Amygdala (tissue), 56 donors: Measurements from ENCODE around the gene NHSL2.
"Not testable (repeated sequence)": the region's sequence is repeated elsewhere in the genome, so short reads cannot be mapped to it uniquely, and the experiment has no call there.

Source experiments
- DNase-seq, 56 donors: peaks; one replicate each; lab custom pipeline; 2025; lab: John Stamatoyannopoulos, UW

Gene NHSL2

DNA sequence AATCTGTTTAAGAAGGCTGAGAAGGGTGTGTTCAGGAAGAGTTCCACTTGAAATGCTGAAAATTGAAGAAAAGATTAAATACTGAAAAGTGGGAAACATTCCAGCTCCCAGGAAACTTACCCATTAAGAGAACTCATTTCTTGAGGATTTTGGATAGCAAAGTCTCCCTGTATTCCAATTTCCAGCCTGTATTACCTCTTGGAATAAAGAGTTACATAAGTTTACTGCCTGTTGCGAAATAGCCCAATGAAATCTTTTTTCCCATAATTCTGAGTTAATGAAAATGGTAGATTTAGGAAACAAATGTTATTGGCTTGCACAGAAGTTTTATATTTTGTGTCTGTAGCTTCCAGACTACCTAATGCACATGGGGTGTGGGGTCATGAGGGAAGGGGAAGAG lies 12.0 kb downstream of the NHSL2 start:
- DNase-seq = no peak

DNA sequence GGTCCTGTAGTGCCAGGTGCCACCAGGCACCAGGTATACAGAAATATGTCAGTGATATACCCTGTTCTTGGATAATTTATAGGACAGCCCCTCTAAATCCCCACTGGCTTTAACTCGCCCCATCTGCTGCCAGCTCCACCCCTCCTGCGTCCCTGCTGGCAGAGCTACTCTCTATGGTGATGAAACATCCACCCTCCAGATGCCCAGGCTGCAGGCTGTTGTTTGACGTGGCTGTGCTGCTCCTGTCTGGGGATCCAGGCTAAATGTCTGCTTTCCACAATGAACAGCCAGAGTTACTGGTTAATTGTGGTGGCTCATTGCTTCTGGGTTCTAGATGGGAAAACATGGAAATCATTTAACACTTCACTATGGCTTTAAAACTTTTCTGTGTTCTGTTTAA lies 12.9 kb downstream of the NHSL2 start:
- no peak for DNase-seq

DNA sequence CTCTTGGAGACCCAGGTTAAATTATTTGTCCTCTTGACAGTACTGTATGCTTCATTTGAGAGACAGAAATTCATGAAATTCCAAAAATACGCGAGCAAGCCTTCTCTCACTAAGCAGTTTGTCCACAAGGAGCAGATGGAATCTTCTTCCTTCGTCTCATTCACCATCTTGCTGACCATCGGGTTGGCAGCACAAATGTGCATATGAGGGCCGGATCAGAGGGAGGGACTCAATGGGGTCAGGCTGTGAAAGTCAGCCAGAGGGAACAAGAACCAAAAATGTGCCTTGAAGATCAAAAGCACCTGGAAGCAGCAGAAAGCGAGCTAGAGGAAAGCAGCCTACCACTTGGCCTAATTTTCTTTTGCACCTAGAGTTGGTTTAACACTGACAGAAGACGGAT lies 16.4 kb downstream of the NHSL2 start:
- no peak for DNase-seq

DNA sequence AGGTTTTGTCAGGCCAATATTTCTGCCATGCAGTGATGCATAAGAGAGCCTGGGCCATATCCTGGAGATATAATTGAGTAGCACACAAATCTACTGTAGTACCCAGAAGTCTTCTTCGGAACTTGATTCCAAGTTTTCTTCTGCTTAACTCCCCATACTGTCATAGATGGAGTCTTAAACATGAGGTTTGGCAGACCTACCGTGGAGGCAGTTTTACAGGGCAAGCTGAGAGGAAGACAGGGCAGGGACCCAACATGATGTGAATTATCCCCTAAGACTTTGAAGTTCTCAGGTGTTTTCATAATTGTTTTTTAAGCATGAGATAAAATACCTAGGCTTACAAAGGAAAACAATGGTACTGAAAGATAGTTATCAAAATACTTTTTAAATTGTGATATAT lies 18.2 kb downstream of the NHSL2 start:
- no peak for DNase-seq

DNA sequence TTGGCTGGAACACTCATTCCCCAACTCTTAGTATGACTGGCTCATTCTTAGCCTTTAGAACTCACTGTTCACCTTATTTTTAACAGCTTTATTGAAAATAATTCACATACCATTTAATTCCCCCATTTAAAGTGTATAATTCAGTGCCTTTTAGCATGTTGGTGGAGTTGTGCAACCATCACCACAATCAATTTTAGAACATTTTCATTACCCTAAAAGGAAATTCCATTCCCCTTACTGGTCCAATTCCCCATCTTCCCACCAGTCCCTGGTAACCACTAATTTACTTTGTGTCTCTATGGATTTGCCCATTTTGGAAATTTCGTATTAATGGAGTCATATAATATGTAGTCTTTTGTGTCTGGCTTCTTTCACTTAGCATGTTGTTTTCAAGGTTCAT lies 19.7 kb downstream of the NHSL2 start:
- no peak for DNase-seq

DNA sequence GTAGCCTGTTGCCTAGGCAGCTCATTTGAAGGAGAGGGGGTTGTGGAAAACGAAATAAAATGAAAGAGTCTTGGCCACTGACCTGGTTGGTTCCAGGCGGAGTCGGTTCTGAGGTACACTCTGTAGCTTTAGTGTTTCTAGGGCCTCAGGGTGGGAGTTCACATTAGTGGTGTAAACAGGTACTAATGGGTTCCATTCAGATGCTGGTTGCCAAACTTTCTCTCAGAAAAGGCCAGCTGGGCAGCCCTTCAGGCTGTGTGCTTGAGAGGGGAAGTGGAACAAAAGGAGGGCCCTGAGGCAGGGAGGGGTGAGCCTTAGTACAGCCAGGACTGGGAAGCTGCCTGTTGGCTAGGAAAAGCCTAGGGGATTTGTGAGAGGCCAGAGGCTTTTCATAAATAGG lies 24.8 kb downstream of the NHSL2 start:
- DNase-seq = peak in 16 of 56 donors; percentile 0 to 43 (median 20)

DNA sequence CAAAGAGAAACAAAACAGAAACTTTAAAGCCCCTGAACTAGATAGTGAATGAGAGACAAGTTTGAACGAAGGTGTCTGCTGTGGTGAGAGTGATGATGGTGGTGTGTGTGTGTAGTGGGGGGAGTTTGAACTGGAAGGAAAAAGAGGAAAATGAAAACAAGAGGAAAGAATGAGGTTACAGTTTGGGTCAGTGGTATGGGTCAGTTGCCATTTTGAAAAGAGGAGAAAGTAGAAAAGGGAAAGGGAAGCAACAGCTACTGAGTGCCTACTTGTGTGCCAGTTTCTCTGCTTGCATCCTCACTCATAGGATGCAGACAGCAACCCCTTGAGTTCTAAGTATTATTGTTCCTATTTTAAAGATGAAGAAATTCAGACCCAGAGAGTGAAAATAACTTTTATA lies 26.0 kb downstream of the NHSL2 start:
- DNase-seq = no peak

DNA sequence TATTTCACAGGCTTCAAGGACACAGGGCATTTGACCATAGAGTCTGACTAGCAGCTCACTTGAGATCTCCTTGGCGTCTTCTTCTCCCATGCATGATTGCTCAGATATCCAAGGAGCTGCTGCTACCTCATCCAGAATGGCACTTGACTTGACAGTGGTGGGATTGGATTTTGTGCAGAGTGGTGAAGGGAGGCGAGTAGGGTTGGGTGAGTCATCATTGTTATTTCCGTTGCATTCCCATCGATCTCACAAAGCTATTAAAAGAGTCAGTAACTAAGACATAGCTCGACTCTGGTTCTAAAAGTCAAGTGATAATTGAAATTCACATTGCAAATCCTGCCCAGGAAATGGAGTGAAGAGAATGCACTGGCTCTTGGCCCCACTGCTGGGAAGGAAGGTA lies 27.7 kb downstream of the NHSL2 start:
- DNase-seq = no peak

DNA sequence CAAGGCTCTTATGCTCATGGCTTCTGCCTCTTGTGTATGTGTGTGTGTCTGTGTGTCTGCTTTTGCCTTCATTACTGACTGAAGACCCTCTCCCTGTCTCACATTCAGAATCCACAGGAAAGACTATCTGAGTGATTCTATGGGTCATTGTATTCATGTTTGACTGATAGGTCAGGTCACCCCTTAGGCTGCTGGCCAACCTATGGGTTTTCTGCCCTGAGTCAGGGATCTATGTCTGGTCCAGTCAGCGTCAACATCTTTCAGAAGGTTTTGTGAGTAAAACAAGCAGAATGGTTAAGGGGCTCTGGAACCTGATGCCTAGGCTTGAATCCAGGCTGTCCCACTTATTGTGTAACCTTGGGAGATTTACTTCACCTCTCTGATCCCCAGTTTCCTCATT lies 30.5 kb downstream of the NHSL2 start:
- no peak for DNase-seq

DNA sequence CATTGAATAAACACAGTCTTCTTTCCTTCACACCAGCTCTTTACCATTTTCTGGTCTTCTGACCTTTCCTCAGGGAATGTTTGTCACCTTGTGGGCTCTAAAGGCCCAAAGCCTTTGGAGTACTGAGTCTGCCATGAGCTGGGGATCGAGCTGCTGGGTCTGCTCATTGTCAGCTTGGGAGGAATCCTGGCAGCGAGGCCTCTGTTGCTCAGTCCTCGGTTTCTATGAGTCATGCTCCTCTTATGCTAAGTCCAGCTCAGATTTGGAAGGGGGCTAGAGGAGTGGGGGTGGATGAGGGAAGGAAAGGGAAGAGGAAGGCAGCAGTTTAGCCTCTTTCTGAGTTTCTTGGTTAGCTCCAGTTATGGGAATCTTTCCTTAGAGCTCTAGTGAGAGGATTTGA lies 31.1 kb downstream of the NHSL2 start:
- DNase-seq = peak in 3 of 56 donors; percentile 1 to 7 (median 1)

DNA sequence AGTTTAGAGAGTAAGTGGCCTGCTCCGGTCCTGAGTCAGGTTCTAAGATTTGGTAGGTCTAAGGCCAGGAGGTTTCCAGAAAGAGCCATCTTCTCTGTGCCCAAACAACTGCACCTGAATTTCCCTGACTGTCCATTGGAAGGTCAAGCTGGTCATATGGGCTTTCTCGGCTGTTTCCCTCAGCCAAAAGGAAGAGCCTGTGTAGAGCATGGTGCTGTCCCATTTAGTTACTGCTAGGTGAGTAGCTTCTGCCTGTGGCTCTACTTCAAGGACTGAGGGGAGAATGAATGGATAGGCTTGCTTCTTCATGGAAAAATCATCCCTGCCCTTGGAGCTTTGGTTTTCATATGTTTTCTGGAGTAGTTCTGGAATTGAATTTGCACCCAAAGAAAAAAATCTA lies 33.7 kb downstream of the NHSL2 start:
- no peak for DNase-seq

DNA sequence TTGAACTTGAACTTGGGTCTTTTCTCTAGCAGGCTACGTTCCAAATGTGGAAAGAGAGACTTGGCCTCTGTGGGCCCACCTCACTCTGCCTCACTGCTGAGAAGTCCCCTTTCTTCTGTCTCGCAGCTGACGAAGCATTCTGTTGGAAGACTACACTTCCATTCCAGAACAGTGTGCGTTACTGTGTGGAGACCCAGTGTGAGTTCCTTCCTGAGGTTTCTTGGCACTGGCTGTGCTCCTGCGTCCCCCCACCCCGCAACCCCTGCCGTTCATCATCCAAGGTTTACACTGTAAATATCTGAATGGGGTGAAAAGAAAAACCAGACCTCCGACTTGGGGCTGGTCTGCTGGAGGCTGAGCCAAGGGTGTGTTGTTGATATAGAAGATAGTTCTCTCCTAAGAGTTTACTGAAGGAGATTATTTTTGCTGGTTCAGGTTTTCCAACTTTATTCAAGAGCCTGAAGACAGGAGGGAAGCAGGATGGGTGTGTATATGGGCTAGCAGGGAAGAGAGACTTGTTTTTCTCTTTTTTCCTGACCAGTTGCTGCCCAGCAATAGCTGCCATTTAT lies 34.7 kb downstream of the NHSL2 start:
- DNase-seq = no peak

DNA sequence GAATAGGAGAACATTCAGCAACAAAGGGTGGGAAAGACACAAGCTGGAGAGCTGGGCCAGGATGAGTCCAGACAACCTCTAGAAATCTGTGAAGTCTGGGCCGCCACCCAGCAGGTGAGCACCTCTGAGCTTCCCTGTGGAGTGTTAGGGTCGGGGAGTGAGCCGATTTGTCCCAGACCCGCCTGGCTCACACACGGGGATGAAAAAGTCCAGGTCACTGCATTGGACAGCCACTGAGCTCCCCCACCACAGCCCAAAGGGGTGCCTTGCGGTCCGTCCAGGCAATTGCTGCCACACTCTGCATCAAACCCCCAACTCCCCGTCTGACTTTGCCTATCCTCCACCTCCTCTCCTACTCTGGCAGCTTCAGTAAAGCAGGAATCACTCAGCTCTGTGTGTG lies 38.7 kb downstream of the NHSL2 start:
- DNase-seq = no peak

DNA sequence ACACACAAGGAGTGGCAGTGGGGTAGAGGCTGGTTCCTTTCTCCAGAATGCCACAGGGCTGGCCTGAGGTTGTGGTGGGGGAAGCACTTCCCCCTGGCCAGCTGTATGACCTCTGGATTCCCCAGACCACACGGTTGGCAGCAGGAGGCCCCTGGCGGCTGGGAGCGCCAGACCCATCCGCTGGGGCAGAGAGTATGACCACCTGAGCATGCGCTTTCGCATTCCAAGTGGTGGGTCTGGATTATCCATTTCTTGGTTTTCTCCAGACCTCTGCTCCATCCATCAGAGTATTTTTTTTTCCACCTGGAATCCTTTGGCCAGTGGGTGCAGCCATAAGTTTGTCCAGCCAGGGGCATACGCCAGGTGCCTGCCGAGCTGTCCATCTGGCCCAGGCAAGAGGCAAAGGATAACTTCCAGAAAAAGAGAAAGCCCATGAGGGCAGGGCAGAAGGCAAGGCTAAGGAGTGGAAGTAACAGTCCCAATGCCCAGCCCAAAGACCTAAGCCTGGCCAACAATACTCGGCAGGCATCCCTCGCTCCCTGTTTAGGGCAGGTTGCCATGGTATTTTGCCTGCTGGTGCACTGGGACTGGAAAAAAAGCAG lies 39.3 kb downstream of the NHSL2 start:
- peak in 1 of 56 donors; percentile 6 for DNase-seq

DNA sequence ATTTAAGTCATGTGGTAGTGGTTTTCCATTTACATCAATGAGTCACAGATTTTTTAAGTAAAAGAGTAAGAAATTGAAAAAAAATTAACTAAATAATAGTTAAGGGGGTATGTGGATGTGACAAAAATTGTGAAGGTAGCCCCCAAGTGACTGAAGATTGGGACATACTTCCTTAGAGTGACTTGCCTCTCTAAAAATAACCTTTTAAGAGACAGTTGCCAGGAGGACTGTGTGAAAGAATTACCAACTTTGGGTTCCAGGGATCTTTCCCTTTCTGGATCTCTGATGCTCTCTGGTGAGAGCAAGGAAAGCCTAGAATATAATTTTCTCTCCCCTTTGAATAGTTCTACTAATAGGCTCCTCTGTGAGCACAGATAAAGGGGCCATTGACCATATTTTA lies 42.7 kb downstream of the NHSL2 start:
- no peak for DNase-seq

DNA sequence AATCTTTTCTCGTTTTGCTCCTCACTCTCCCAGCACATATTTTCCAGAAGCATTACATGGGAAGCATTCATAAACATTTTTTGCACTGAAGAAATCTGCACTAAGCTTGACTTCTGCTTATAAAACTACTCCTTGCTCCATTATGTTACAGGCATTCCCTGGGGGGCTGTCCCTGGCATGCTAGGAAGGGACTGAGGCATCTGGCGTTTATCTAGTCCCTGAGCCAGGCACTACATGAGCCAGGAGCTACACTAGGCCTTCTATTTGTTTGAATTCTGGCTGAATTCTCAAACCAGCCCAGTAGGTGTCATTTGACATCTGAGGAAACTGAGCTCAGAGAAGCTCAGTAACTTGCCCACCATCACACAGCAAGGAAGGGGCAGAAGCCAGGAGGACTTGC lies 43.3 kb downstream of the NHSL2 start:
- no peak for DNase-seq

DNA sequence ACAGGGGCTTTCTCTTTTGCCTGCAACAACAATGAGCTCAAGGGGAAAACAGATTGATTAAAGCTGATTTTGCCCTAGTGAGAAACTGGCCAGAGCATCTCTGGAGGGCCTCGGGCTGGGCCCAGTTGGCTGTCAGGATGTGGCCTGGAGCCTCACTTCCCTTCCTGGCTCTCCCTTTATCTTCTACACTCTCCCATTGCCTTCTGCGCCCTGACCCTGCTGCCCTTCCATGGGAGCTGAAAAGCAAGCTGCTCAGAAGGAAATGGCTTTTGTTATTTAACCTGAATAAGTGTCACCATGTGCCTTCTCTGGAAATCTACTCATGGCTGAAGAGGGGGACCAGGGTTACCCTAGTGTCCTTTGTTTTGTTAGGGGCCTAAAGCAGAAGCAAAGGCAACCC lies 43.8 kb downstream of the NHSL2 start:
- DNase-seq = no peak

DNA sequence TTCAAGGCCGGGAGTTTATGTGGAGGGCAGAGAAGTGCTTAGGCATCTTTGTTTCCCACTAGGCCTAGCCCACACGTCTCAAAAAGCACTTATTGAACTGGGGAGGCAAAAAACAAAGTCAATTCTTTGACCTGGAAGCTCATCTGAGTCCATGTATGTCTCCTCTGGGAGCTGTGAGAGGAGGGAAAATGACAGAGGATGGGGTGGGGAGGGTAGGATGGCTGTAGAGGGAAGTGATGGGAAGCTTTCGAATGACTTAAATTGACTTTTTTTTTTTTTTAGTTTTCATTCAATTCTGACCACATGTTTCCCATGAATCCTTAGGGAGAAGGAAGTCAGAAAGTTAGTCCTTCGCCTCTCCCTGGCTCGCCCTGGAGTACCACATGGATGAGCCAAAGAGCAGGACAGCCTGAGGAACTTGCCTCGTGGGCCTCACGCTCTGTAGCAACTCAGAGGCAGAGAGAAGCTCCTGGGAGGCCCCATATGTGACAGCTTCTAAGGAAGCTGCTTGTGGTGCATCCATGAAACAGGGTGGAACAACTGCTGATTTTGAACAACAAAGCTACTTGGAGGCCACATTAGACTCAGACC lies 45.0 kb downstream of the NHSL2 start:
- no peak for DNase-seq

DNA sequence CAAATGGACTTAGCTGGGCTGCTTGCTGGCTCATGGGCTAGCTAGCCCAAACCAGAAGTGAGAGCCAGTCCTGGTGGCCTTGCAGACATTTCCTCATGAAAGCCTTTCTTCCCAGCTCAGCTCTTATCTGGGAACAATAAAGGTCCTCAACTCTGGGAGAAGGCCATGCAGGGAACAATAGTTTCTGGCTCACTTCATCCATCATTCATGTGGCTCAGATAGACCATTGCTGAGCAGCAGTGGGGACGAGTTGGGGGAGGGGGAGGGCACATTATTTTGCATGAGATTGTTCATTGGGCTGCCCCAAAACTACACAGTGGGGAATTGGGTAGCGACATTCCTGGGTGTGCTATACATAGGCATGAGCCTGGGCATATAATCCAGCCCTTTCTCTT lies 47.6 kb downstream of the NHSL2 start:
- no peak for DNase-seq

DNA sequence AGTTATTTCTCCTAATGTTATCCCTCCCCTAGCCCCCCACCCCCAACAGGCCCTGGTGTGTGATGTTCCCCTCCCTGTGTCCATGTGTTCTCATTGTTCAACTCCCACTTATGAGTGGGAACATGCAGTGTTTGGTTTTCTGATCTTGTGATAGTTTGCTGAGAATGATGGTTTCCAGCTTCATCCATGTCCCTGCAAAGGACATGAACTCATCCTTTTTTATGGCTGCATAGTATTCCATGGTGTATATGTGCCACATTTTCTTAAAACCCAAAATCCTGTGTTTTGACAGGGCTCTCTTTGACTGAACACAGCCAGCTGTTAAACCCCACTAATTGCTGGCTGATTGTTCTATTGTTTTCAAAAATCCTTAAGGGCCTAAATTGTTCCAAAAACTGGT lies 53.5 kb downstream of the NHSL2 start:
- not testable (repeated sequence) for DNase-seq

DNA sequence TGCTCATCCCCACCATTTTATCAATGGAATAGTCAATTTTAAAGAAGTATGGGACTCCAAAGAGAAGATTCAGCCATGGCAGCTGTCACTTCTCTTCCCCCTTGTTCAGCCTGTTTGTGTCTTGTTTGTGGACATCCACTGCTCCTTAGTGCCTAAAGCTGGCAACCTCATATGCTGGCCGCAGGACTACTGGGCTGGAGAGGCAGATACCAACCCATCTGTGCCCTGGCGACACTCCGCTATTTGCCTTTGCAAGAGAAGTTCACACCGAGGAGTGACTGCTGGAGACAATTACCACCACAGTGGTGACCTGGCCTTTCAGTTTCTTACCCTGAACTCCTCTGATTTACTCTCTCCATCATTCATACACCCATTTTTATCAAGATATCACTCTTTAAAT lies 64.3 kb downstream of the NHSL2 start:
- no peak for DNase-seq

DNA sequence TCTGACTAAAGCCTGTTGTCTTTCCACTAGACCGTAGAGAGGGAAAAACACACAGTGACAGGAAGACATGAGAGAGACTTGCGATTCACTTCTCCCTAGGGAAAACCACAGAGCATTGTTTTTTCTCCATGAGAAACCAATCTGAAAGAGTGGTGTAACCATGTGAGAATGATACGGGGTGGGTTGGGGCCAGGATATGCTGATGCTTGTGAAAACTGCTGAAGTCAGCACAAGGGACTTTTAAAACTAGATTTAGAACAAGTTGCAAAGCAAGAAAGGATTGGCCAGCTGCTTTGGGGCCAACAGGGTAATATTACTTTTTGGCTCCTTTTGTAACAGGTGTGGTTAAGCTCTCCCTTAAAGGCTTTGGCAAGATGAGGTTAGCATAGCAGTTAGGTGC lies 66.1 kb downstream of the NHSL2 start:
- no peak for DNase-seq

DNA sequence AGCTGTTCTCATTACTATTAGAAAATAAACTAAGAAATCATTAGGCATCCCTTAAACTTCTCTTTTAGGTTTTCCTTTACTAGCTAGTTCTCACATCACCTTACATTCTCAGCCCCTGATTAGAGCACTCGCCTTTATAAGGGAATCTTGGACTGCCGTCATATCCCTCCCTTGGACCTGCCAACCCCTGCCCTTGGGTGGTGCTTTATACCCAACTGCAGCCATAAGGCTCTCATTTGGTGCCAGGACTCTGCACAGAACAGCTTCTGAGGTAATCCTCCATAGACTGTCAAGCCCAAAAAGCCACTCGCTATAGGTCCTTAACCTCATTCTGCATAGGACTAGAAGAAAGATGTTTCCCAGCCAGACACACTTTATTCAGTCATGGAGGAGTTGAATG lies 67.5 kb downstream of the NHSL2 start:
- DNase-seq = no peak
